H1 (cell line): ENCODE measurements around the gene MRPS35. TPM values are rescaled to one million over a fixed set of nuclear protein-coding genes. Genes with fewer than 3 reads are reported as not detected.

Source experiments
- CTCF ChIA-PET: fragments of 300-600 bp; sonication (Branson Sonifier 250); formaldehyde crosslinking; loops from one replicate; lab custom pipeline; 2021; ENCODE audit not compliant: partially characterized antibody; lab: Charles Lee
- POLR2A ChIA-PET: fragments of 300-600 bp; sonication (Branson Sonifier 250); formaldehyde crosslinking; loops from one replicate; lab custom pipeline; 2021; ENCODE audit warnings: inconsistent platforms; ENCODE audit not compliant: partially characterized antibody; lab: Charles Lee
- DNase-seq, 2 experiments: peaks; one replicate each; pipeline versions ENCODE4 v3.0.0 to v3.0.0-alpha.2; 2010 to 2022; ENCODE audit warnings: low spot score in 2 of 2, low read depth in 1 of 2, mixed read lengths in 1 of 2
- FAIRE-seq: peaks from 2 replicates; lab custom pipeline; 2011; peaks lifted over from hg19 to GRCh38; lab: Jason Lieb, UNC
- H2AFZ ChIP-seq: 2 replicates; pipeline ENCODE4 v1.8.1; 2012; ENCODE audit warnings: low read length, inconsistent platforms
- H2AK5ac ChIP-seq: 2 replicates; pipeline ENCODE4 v1.6.1; 2013; ENCODE audit warnings: low read depth, low read length
- H2BK120ac ChIP-seq: replicated peaks from 2 replicates; pipeline ENCODE3; 2013; ENCODE audit warnings: low read depth, low read length, inconsistent platforms
- H2BK12ac ChIP-seq: 2 replicates; pipeline ENCODE4 v1.6.1; 2013; ENCODE audit warnings: low read depth, low read length
- H2BK15ac ChIP-seq: 2 replicates; pipeline ENCODE4 v1.6.1; 2013; ENCODE audit warnings: low read length
- H2BK20ac ChIP-seq: 2 replicates; pipeline ENCODE4 v1.6.1; 2013; ENCODE audit warnings: low read length
- H2BK5ac ChIP-seq: 2 replicates; pipeline ENCODE4 v1.6.1; 2013; ENCODE audit warnings: low read depth, low read length
- H3K14ac ChIP-seq: 2 replicates; pipeline ENCODE4 v1.6.1; 2013; ENCODE audit warnings: inconsistent platforms; ENCODE audit not compliant: insufficient read length
- H3K18ac ChIP-seq: 2 replicates; pipeline ENCODE4 v1.6.1; 2013; ENCODE audit warnings: low read length; ENCODE audit errors: extremely low read depth
- H3K23ac ChIP-seq: 2 replicates; pipeline ENCODE4 v1.6.1; 2013; ENCODE audit warnings: inconsistent platforms; ENCODE audit not compliant: insufficient read length
- H3K23me2 ChIP-seq: 2 replicates; pipeline ENCODE4 v1.6.1; 2013; ENCODE audit warnings: low read depth, low read length
- H3K27ac ChIP-seq: 2 replicates; pipeline ENCODE4 v1.6.1; 2011; ENCODE audit warnings: low read depth, low read length, inconsistent platforms
- H3K27me3 ChIP-seq, 4 experiments: replicated peaks in 1 of 4; 1 replicate in 1 of 4; 2 replicates in 3 of 4; pipeline versions ENCODE4 v1.6.1 to v1.8.1; 2011 to 2013; ENCODE audit warnings: low read length in 3 of 4, mild to moderate bottlenecking in 3 of 4, inconsistent platforms in 2 of 4, mixed read lengths in 2 of 4, moderate library complexity in 1 of 4; ENCODE audit not compliant: control insufficient read depth in 3 of 4, insufficient read depth in 3 of 4; ENCODE audit errors: extremely low read depth in 1 of 4
- H3K36me3 ChIP-seq, 4 experiments: 2 replicates each; pipeline versions ENCODE4 v1.6.1 to v1.8.1; 2011 to 2013; ENCODE audit warnings: mild to moderate bottlenecking in 4 of 4, low read length in 3 of 4, moderate library complexity in 2 of 4, control low read depth in 1 of 4, inconsistent platforms in 1 of 4; ENCODE audit not compliant: insufficient read depth in 4 of 4, control insufficient read depth in 2 of 4
- H3K4ac ChIP-seq: replicated peaks from 2 replicates; pipeline ENCODE3; 2013; ENCODE audit warnings: low read length, low read depth, mixed read lengths, inconsistent platforms; ENCODE audit not compliant: insufficient read length
- H3K4me1 ChIP-seq, 4 experiments: replicated peaks in 1 of 4; 1 replicate in 1 of 4; 2 replicates in 3 of 4; pipeline versions ENCODE4 v1.6.1 to v1.8.1; 2011 to 2013; ENCODE audit warnings: low read length in 3 of 4, inconsistent platforms in 2 of 4, mixed read lengths in 1 of 4; ENCODE audit not compliant: insufficient read depth in 4 of 4, control insufficient read depth in 3 of 4
- H3K4me2 ChIP-seq, 2 experiments: 2 replicates each; pipeline versions ENCODE4 v1.6.1 to v1.8.1; 2011 to 2013; ENCODE audit warnings: low read depth in 2 of 2, low read length in 2 of 2, control low read depth in 1 of 2, inconsistent platforms in 1 of 2, mild to moderate bottlenecking in 1 of 2; ENCODE audit not compliant: insufficient read depth in 1 of 2
- H3K4me3 ChIP-seq, 4 experiments: fragments of 200-600, 300-600 bp in 1 of 4; sonication (generic), shearing (Covaris generic), sonication (Bioruptor Twin) in 1 of 4; 2 replicates each; pipeline versions ENCODE4 v1.5.1 to v1.8.1; 2011 to 2016; ENCODE audit warnings: low read length in 4 of 4, low read depth in 3 of 4, control low read depth in 2 of 4, inconsistent platforms in 2 of 4, mild to moderate bottlenecking in 2 of 4, mixed read lengths in 1 of 4, moderate library complexity in 1 of 4; ENCODE audit not compliant: insufficient read depth in 2 of 4; ENCODE audit errors: extremely low read depth in 1 of 4
- H3K56ac ChIP-seq: replicated peaks from 2 replicates; pipeline ENCODE3; 2013; ENCODE audit warnings: low read depth, mild to moderate bottlenecking, mixed read lengths, low read length, inconsistent platforms; ENCODE audit not compliant: insufficient read length
- H3K79me1 ChIP-seq: 2 replicates; pipeline ENCODE4 v1.6.1; 2013; ENCODE audit warnings: low read depth, low read length, control low read depth
- H3K79me2 ChIP-seq, 2 experiments: 2 replicates each; pipeline versions ENCODE4 v1.6.1 to v1.8.1; 2012 to 2013; ENCODE audit warnings: low read length in 2 of 2, mild to moderate bottlenecking in 2 of 2, inconsistent platforms in 1 of 2; ENCODE audit not compliant: insufficient read depth in 2 of 2, control insufficient read depth in 1 of 2
- H3K9ac ChIP-seq, 4 experiments: replicated peaks in 1 of 4; 1 replicate in 1 of 4; 2 replicates in 3 of 4; pipeline versions ENCODE4 v1.6.1 to v1.8.1; 2011 to 2013; ENCODE audit warnings: low read depth in 3 of 4, low read length in 3 of 4, control low read depth in 2 of 4, mild to moderate bottlenecking in 2 of 4, moderate library complexity in 2 of 4, inconsistent platforms in 1 of 4; ENCODE audit errors: extremely low read depth in 1 of 4
- H3K9me3 ChIP-seq, 2 experiments: 2 replicates each; pipeline versions ENCODE4 v1.6.1 to v1.8.1; 2012 to 2013; ENCODE audit warnings: mild to moderate bottlenecking in 2 of 2, moderate library complexity in 2 of 2, control low read depth in 1 of 2, inconsistent platforms in 1 of 2, low read depth in 1 of 2, low read length in 1 of 2, mixed read lengths in 1 of 2; ENCODE audit not compliant: insufficient read depth in 2 of 2
- H4K20me1 ChIP-seq, 2 experiments: replicated peaks in 1 of 2; 2 replicates each; pipeline versions ENCODE3 to v1.8.1; 2011 to 2013; ENCODE audit warnings: inconsistent platforms in 2 of 2, low read length in 2 of 2, mild to moderate bottlenecking in 1 of 2; ENCODE audit not compliant: insufficient read depth in 2 of 2, control insufficient read depth in 1 of 2
- H4K5ac ChIP-seq: 2 replicates; pipeline ENCODE4 v1.6.1; 2013; ENCODE audit warnings: low read length, low read depth, mixed read lengths, inconsistent platforms; ENCODE audit not compliant: insufficient read length
- H4K8ac ChIP-seq: 2 replicates; pipeline ENCODE4 v1.8.0; 2013; ENCODE audit warnings: mild to moderate bottlenecking, moderate library complexity, low read length, inconsistent platforms; ENCODE audit not compliant: insufficient read depth; ENCODE audit errors: extremely low read depth
- H4K91ac ChIP-seq: replicated peaks from 2 replicates; pipeline ENCODE3; 2013; ENCODE audit warnings: low read length, mixed read lengths, inconsistent platforms; ENCODE audit not compliant: insufficient read length
- EGR1 ChIP-seq: IDR thresholded peaks from 2 replicates; pipeline ENCODE4 v1.6.1; 2011; ENCODE audit warnings: low read depth, low read length, borderline replicate concordance
- EP300 ChIP-seq, 2 experiments: IDR thresholded peaks; 1 replicate in 1 of 2; 2 replicates in 1 of 2; pipeline ENCODE4 v1.6.1; 2011 to 2012; ENCODE audit warnings: low read depth in 2 of 2, low read length in 2 of 2, mild to moderate bottlenecking in 2 of 2, borderline replicate concordance in 1 of 2, inconsistent platforms in 1 of 2, moderate library complexity in 1 of 2
- WGBS, 2 experiments: shearing (Covaris generic) in 1 of 2; methylation state at CpG; one replicate each; pipeline versions ENCODE4 v1.1.6 to v1.1.7; 2013 to 2015; ENCODE audit warnings: low lambda C conversion rate in 2 of 2, mixed read lengths in 2 of 2, inconsistent platforms in 1 of 2, low coverage in 1 of 2, missing lambda C conversion rate in 1 of 2; ENCODE audit not compliant: insufficient replicate concordance in 2 of 2, insufficient coverage in 1 of 2, insufficient read length in 1 of 2; ENCODE audit errors: extremely low coverage in 1 of 2, missing lambda C conversion rate in 1 of 2; 5-methylcytosine and 5-hydroxymethylcytosine counted together
- polyA plus RNA-seq, 7 experiments: library from polyadenylated mRNA; depleted of rRNA in 3 of 7; stranded (reverse) in 5 of 7; unstranded in 2 of 7; fragments of >200 nt in 5 of 7; fragments of 200-250 nt in 2 of 7; gene quantifications; 1 replicate in 5 of 7; 2 replicates in 1 of 7; 4 replicates in 1 of 7; pipeline versions ENCODE4 v1.2.1 to v1.2.3, GENCODE V29; 2011 to 2013; ENCODE audit warnings: missing spikeins in 2 of 7, mixed read lengths in 2 of 7
- total RNA-seq: library from RNA; stranded (reverse); fragmentation: NEBNext Ultra II Directional; extraction: Animal tissue kit (Norgen Biotek cat#: 25700); gene quantifications from 2 replicates; pipeline ENCODE4 v1.2.1, GENCODE V29; 2021

Gene MRPS35
- total and polyA plus RNA-seq, 2 of the 8 experiments (the other 6 are each of a cell fraction or from before 2014, with no cell fraction given): 26.8 to 47.9 TPM

DNA sequence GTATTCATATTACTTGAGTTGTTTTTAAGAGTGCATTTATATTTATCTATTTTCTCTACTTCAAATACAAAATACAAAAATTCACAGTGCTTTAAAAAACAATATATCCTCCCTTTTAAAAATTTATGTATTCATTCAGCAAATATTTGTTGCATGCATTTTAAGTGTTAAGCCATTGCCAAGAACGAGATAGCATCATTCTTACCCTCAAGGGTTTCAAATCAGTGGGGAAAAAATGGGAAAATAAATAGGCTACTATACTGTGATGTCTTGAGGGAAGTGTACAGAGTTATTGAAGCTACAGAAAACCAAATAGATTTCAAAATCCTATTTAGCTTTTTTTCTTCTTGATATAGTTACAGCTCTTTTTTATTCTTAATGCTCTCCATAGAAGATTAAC, 23.2 kb downstream of the MRPS35 start:
- 88% methylated on average over 1 of the region's 1 CpG; no CpG with 5 or more reads in 1 of the 2 experiments for WGBS, 2 experiments
- Histone ChIP-seq H3K18ac (no peak overlapping the region), H3K4ac (no peak overlapping the region), H3K79me2 (no peaks in the 10 kb centered on the region), H3K9ac (no peak overlapping the region), H2AK5ac (no peak overlapping the region), H3K4me3 (no peak overlapping the region), H4K5ac (no peak overlapping the region), H2BK12ac (no peak overlapping the region), H3K27me3 (no peaks in the 10 kb centered on the region), H3K56ac (no peak overlapping the region), H2AFZ (no peak overlapping the region), H3K9me3 (no peaks in the 10 kb centered on the region), H3K79me1 (no peaks in the 10 kb centered on the region), H2BK5ac (no peak overlapping the region), H2BK120ac (no peak overlapping the region), H3K23me2 (no peaks in the 10 kb centered on the region), H4K8ac (no peak overlapping the region), H2BK20ac (no peak overlapping the region), H3K27ac (no peak overlapping the region), H3K4me1 (no peaks in the 10 kb centered on the region), H3K23ac (no peak overlapping the region), H4K20me1 (peaks cover 0 to 2% of the 10 kb centered on the region in 2 experiments), H3K36me3 (peaks cover 0 to 32% (median 2%) of the 10 kb centered on the region in 4 experiments; a peak in 4 of 8 replicates), H4K91ac (no peak overlapping the region), H2BK15ac (no peak overlapping the region), H3K14ac (no peak overlapping the region), H3K4me2 (no peak overlapping the region)
- ChIA-PET POLR2A (no interaction called here), CTCF (interaction anchor here (0.6 to 2.9 kb wide), 22 partner anchors 8 to 1207 kb away, joined by 3 to 15 read pairs (median 4); no protein-coding TSS in a partner anchor)
- no peak for FAIRE-seq
- TF ChIP-seq EGR1 (no peak), EP300 (IDR thresholded peaks at IDR 0.05; ENCODE audit: borderline replicate concordance in 1 of 2, low read depth in 2 of 2, low read length in 2 of 2) (no peak)
- DNase-seq: no peak
